Activated CD4-positive, alpha-beta T cell treated with anti-CD3 and anti-CD28 coated beads, Interleukin-2, amount 50 U/mL, for 1 hour (primary cell): ENCODE results near the gene BRAF.
"Not testable (repeated sequence)": the region's sequence is repeated elsewhere in the genome, so short reads cannot be mapped to it uniquely, and the experiment has no call there.

Experiments
- DNase-seq: peaks from one replicate; pipeline ENCODE4 v3.0.0-alpha.2; 2020

The BRAF gene

GRCh38 chr7:140917258-140917657, 7.5 kb downstream of the BRAF start:
- DNase-seq = no peak

DNA sequence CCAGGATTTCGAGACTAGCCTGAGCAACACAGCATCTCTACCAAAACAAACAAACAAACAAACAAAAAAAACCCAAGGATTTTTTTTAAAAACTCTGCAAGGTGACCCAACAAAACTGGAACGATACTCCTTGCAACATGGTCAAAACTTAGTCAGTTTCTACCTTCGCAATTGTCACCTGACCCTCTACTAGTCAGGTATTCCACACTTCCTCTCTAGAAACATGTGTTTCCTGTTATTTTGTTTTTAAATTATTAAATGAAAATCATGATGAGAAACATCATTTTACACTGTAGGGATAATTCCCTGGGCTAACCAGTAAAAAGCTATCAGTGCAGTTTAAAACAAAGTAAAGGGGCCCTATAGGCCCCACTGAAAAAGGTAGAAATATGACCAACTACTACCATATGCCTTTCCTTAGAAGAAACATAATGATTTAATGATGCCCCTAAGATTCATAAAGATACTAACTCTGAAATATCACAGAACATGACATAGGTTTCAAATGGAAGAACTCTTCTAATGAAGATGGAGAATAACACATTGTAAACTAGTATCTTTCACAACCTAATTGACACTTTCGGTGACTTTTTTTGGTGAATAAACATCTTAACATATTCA, 8.7 kb downstream of the BRAF start:
- no peak for DNase-seq

GRCh38 chr7:140914083-140914482, 10.6 kb downstream of the BRAF start:
- DNase-seq = no peak

DNA sequence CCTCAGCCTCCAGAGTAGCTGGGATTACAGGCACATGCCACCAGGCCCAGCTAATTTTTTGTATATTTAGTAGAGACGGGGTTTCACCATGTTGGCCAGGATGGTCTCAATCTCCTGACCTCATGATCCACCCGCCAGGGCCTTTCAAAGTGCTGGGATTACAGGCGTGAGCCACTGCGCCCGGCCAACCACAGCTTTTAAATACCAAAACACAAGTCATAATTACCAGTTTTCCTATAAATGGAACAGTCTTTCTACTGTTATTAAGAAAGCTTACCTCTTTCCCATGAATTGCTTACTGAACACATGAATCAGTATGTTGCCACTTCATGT, 11.2 kb downstream of the BRAF start:
- not testable (repeated sequence) for DNase-seq

DNA sequence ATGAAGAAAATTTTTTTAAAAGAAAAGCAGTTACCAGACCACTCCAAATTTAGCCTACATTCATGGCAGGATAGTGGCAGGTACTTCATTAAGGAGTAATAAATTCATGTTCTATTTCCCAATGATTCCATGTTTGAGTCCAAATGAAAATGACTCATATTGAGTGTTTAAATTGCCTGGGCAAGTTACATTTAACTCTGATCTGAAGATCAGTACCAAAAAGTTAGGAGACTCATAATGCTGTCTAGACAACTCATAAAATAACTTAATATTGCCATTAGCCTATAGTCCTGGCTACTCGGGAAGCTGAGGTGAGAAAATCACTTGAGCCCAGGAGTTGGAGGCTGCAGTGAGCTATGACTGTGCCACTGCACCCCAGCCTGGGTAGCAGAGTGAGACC, 13.0 kb downstream of the BRAF start:
- no peak for DNase-seq

- no peak for DNase-seq
Observed at GRCh38 chr7:140909476-140910161, 15.1 kb downstream of the BRAF start.

DNA sequence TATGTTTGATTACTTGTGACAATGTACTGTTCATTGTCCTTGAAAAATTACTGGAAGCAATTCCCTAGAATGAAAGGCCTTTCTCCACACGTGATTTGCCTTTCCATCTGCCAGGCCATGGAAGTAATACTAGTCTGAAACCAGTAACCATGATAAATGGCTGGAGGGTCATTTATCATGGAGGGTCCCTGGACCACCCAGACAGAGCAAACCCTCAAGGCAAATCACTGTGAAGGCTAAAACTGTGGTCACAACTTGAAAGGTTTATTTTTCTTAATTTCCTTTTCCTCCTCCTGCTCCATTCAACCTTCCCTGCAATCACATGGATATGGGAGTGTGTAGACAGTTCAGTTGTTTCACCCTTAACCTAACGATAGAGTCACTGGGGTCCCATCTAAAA, 16.4 kb downstream of the BRAF start:
- no peak for DNase-seq

- DNase-seq = no peak
Observed at GRCh38 chr7:140903741-140904480, 20.8 kb downstream of the BRAF start.

DNA sequence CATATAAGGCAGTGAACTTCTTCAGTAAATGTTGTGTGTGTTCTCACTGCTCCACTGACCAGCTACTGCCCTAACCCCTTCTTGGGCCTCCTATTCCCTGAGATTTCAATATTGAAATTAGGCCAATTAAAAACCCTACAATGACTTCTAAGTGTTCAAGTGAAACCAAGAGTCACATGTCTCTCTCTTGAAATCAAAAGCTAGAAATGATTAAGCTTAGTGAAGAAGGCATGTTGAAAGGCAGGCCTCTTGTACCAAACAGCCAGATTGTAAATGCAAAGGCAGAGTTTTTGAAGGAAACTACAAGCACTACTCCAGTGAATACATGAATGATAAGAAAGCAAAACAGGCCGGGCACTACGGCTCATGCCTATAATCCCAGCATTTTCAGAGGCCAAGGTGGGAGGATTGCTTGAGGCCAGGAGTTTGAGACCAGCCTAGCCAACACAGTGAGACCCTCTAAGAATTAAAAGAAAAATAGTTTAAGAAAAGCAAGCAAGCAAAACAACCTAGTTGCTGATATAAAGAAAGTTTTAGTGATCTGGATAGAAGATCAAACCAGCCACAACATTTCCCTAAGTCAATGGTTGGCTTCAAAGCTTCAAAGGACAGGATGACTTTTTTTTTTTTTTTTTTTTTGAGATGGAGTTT, 22.3 kb downstream of the BRAF start:
- no peak for DNase-seq

- DNase-seq = no peak
Observed at GRCh38 chr7:140901941-140902302, 22.8 kb downstream of the BRAF start.

DNA sequence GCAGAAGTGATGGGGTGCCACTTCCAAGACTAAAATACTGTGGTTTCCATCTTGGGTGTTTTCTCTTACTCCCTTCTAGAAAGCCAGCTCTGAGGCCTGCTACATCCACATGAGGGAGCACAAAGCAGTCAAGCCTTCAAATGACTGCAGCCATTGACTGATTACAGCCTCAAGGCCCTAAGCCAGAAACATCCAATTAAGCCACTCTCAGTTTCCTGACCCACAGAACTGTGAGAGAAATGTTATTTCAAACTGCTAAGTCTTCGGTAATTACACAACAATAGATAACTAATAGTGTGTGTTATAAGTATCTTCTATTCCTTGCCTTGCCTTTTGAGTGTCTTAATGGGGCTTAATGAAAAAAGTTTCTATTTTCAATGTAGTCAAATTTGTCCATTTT, 24.8 kb downstream of the BRAF start:
- DNase-seq = no peak

DNA sequence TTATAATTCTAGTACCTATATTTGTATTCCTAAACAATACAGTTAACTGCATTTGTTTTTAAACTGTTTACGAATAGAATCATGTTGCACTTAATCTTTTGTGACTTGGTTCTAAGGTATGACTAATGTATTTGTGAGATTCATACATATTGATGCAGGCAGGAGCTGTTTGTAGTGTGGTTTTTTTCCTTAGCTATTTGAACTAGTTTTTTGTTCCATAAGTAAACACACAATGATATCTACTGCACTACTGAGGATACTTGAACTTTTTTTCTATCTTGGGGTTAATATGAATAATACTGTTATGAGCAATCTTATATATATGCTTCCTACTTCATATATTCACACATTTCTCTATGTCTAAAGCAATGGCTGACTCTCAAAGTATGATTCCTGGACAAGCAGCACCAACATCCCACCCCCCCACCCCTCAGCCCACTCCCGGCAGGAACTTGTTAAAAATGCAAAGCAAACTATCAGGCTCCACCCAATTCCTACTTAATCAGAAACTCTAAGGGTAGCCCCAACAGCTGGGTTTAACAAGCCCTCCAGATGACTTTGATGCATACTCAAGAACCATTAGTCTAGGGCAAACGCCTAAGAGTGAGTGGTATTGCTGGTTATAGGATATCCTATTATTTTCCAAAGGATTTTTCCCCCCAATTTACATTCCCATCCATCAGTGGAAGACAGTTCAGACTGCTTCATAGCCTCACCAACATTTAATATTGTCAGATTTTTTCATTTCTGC, 25.8 kb downstream of the BRAF start:
- no peak for DNase-seq

DNA sequence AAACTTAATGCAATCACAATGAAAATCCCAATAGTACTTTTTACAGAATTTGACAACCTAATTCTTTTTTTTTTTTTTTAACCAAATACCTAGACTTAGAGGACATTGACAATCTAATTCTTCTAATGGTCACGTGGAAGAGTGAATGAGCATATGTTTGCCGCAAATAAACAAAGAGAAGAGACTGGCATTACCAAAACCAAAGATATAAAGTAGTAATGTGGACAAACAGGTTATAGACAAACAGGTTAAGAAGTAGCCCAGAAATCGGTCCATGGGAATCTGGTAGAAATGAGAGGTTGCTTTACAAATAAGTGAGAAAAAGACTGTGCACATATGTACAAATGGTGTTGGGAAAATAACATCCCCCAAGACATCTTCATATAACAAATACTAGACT, 27.7 kb downstream of the BRAF start:
- no peak for DNase-seq

- DNase-seq = no peak
Observed at GRCh38 chr7:140889645-140890044, 35.1 kb downstream of the BRAF start.

- DNase-seq = no peak
Observed at GRCh38 chr7:140889150-140889549, 35.6 kb downstream of the BRAF start.

DNA sequence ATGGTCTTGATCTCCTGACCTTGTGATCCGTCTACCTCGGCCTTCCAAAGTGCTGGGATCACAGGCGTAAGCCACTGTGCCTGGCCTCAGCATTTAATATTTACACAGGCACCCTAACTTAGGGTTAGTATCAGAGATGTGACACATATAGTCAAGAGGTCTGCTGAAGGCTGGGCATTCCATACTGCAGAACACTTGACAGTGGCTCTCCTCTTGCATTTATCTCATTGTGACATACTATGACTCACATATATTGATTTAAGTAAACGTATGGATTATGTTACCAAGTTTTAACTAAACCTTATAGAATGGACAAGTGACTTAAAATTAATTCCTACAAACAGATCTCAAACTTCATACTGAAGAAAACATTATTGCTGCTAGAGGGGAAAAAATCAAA, 36.6 kb downstream of the BRAF start:
- DNase-seq = no peak

- DNase-seq = no peak
Observed at GRCh38 chr7:140885735-140886334, 38.9 kb downstream of the BRAF start.

DNA sequence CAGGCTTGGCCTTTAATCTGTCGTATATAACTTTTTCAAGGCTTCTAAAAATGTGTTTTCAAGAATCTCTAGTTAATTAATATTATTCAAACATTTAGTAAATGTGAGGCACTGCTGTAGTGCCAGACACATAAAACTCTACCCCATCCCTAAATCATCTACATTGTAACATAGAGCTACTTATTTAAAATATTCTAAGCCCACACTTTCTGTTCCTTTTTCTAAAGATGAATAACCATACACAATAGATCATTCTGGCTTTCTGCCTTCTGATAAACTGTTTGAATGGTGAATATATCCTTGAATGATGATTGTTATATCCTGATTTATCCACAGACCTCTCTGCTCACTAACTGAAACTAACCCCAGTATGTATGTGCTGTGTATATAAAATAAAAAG, 41.4 kb downstream of the BRAF start:
- no peak for DNase-seq

DNA sequence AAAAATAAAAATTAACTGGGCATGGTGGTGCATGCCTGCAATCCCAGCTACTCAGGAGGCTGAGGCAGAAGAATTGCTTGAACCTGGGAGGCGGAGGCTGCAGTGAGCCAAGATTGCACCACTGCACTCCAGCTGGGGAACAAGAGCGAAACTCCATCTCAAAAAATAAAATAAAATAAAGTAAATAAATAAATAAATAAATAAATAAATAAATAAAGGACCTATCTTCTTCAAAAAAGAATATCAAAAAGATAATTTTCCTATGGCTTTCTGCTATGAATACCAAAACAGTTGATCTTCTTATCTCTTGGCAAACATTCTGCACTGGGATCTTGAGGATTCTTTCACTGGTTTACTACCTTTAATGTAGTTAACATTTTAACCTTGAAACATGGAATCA, 41.9 kb downstream of the BRAF start:
- not testable (repeated sequence) for DNase-seq

DNA sequence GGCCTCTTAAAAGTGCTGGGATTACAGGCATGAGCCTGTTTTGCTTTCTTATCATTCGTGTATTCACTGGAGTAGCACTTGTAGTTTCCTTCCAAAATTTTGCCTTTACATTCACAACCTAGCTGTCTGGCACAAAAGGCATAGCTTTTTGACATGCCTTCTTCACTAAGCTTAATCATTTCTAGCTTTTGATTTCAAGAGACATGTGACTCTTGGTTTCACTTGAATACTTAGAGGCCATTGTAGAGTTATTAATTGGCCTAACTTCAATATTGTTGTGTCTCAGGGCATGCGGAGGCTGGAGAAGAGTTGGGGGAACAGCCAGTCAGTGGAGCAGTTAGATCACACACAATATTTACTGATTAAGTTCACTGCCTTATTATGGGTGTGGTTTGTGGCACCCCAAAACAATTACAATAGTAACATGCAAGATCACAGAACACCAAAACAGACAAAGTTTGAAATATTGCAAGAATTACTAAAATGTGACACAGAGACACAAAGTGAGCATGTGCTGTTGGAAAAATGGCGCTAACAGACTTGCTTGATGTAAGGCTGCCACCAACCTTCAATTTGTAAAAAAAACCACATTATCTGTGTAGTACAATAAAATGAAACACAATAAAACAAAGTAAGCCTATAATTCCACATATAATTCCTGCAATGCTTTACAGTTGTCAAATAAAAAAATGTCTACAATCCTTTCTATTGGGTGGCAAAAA, 43.1 kb downstream of the BRAF start:
- DNase-seq = no peak

DNA sequence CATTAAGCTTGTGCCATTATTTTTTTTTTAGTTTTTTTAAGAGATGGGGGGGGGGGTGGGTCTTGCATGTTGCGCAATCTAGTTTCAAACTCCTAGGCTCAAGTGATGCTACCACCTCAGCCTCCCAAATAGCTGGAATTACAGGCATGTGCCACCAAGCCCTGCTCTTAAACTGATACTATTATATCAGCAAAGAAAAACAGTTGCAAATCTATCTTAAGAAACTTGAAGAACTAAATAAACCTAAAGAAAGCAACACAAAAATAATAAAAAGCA, 47.5 kb downstream of the BRAF start:
- DNase-seq = no peak

- no peak for DNase-seq
Observed at GRCh38 chr7:140876519-140877248, 48.0 kb downstream of the BRAF start.
